ENCODE data around the gene MGMT.

DNA sequence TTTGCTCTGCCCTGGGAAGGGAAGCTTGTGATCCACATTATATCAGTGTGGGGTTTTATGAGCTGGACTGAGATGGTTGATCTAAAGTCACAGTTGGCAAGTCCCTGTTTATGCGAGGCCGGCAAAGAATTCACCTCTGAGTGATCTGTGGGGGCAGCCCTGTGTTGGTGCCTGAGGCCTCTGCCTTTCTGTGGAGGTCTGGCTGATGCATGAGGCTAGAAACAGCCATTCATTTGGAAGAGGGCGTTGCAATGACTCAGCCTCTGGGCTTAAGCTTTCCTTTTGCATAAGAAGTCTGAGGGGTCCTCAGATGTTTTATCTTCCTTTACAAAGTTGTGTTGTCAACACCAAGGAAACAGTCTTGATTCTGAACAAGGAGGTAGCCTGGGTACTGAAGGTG lies 126.9 kb downstream of the MGMT start:
- no peak for TF ChIP-seq EZH2 (optimal IDR thresholded peaks at IDR 0.05; ENCODE audit: low read depth, low read length)
- TF ChIP-seq, protein P1, sequence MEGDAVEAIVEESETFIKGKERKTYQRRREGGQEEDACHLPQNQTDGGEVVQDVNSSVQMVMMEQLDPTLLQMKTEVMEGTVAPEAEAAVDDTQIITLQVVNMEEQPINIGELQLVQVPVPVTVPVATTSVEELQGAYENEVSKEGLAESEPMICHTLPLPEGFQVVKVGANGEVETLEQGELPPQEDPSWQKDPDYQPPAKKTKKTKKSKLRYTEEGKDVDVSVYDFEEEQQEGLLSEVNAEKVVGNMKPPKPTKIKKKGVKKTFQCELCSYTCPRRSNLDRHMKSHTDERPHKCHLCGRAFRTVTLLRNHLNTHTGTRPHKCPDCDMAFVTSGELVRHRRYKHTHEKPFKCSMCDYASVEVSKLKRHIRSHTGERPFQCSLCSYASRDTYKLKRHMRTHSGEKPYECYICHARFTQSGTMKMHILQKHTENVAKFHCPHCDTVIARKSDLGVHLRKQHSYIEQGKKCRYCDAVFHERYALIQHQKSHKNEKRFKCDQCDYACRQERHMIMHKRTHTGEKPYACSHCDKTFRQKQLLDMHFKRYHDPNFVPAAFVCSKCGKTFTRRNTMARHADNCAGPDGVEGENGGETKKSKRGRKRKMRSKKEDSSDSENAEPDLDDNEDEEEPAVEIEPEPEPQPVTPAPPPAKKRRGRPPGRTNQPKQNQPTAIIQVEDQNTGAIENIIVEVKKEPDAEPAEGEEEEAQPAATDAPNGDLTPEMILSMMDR (IDR thresholded peaks at IDR 0.05; ENCODE audit: low read length) = no peak
- TF ChIP-seq EZH2phosphoT487 (IDR thresholded peaks at IDR 0.05; ENCODE audit: low read length) = no peak
